Endothelial cell of umbilical vein (primary cell): ENCODE results near the gene SPINT3. TPM values are rescaled to one million over a fixed set of nuclear protein-coding genes. Genes with fewer than 3 reads are reported as not detected.

ENCODE experiments used
- BruUV-seq: library from RNA; stranded (reverse); fragments of 400-500 nt; replicated peaks from 2 replicates; lab custom pipeline; 2021; lab: Mats Ljungman, UMichigan
- CTCF ChIA-PET: fragments of 300-600, 350-600 bp; sonication (Branson Sonifier 250); formaldehyde crosslinking; loops from one replicate; lab custom pipeline; 2021; ENCODE audit warnings: antibody characterized with exemption, inconsistent platforms; lab: Charles Lee
- POLR2A ChIA-PET: fragments of 300-600, 350-600 bp; sonication (Branson Sonifier 250); formaldehyde crosslinking; loops from one replicate; lab custom pipeline; 2021; ENCODE audit warnings: antibody characterized with exemption, inconsistent platforms; lab: Charles Lee
- DNase-seq: peaks from one replicate; pipeline ENCODE4 v3.0.0-alpha.2; 2011; ENCODE audit warnings: low read depth, low spot score
- FAIRE-seq: peaks from 2 replicates; lab custom pipeline; 2011; peaks lifted over from hg19 to GRCh38; lab: Jason Lieb, UNC
- H2AFZ ChIP-seq: 2 replicates; pipeline ENCODE4 v1.6.0; 2012; ENCODE audit warnings: low read depth, low read length, control low read depth, inconsistent platforms
- H3K27ac ChIP-seq: 2 replicates; pipeline ENCODE4 v1.5.1; 2011; ENCODE audit warnings: low read depth, mild to moderate bottlenecking, control low read depth, low read length, moderate library complexity; ENCODE audit not compliant: insufficient read depth
- H3K27me3 ChIP-seq, 2 experiments: 2 replicates each; pipeline versions ENCODE4 v1.6.0 to v1.6.1; 2011; ENCODE audit warnings: low read length in 2 of 2, mixed read lengths in 1 of 2; ENCODE audit not compliant: control insufficient read depth in 2 of 2, insufficient read depth in 2 of 2
- H3K36me3 ChIP-seq, 2 experiments: 2 replicates in 1 of 2; 3 replicates in 1 of 2; pipeline ENCODE4 v1.5.1; 2011; ENCODE audit warnings: low read length in 2 of 2, mild to moderate bottlenecking in 1 of 2, moderate library complexity in 1 of 2; ENCODE audit not compliant: control insufficient read depth in 2 of 2, insufficient read depth in 2 of 2; ENCODE audit errors: extremely low read depth in 1 of 2
- H3K4me1 ChIP-seq: 3 replicates; pipeline ENCODE4 v1.5.1; 2011; ENCODE audit warnings: mild to moderate bottlenecking, low read length; ENCODE audit not compliant: control insufficient read depth, insufficient read depth; ENCODE audit errors: extremely low read depth
- H3K4me2 ChIP-seq: 2 replicates; pipeline ENCODE4 v1.6.1; 2011; ENCODE audit warnings: low read length, control low read depth, mixed read lengths; ENCODE audit not compliant: insufficient read depth
- H3K4me3 ChIP-seq, 3 experiments: fragments of 200-600 bp in 1 of 3; sonication (generic), shearing (Covaris generic) in 1 of 3; replicated peaks in 1 of 3; 2 replicates each; pipeline ENCODE4 v1.5.1; 2011 to 2016; ENCODE audit warnings: control low read depth in 3 of 3, low read length in 3 of 3, mild to moderate bottlenecking in 2 of 3, inconsistent platforms in 1 of 3, low read depth in 1 of 3, moderate library complexity in 1 of 3; ENCODE audit not compliant: insufficient read depth in 1 of 3
- H3K79me2 ChIP-seq: 2 replicates; pipeline ENCODE4 v1.6.0; 2012; ENCODE audit warnings: low read length, inconsistent platforms; ENCODE audit not compliant: control insufficient read depth, insufficient read depth
- H3K9ac ChIP-seq: replicated peaks from 2 replicates; pipeline ENCODE3; 2011; ENCODE audit warnings: low read length, control low read depth; ENCODE audit not compliant: insufficient read depth; ENCODE audit errors: extremely low read depth
- H3K9me1 ChIP-seq: replicated peaks from 3 replicates; pipeline ENCODE4 v1.6.0; 2011; ENCODE audit warnings: mild to moderate bottlenecking, low read length; ENCODE audit not compliant: control insufficient read depth, insufficient read depth; ENCODE audit errors: extremely low read depth
- H3K9me3 ChIP-seq: replicated peaks from 2 replicates; pipeline ENCODE4 v1.5.1; 2012; ENCODE audit warnings: low read length, inconsistent platforms; ENCODE audit not compliant: control insufficient read depth, insufficient read depth
- H4K20me1 ChIP-seq: replicated peaks from 2 replicates; pipeline ENCODE3; 2011; ENCODE audit warnings: mild to moderate bottlenecking, low read length; ENCODE audit not compliant: control insufficient read depth, insufficient read depth; ENCODE audit errors: extremely low read depth
- EZH2 ChIP-seq: IDR thresholded peaks from 2 replicates; pipeline ENCODE4 v1.6.1; 2012; ENCODE audit warnings: borderline replicate concordance, low read depth, mild to moderate bottlenecking, moderate library complexity, low read length, inconsistent platforms; ENCODE audit not compliant: severe bottlenecking
- FOS ChIP-seq: IDR thresholded peaks from 2 replicates; pipeline ENCODE4 v1.6.1; 2011; ENCODE audit warnings: mild to moderate bottlenecking, low read length, moderate library complexity, borderline replicate concordance; ENCODE audit not compliant: insufficient read depth
- GATA2 ChIP-seq: IDR thresholded peaks from 2 replicates; pipeline ENCODE4 v1.7.0; 2011; ENCODE audit warnings: low read depth, mild to moderate bottlenecking, moderate library complexity, mixed read lengths, low read length; ENCODE audit not compliant: insufficient read length, insufficient read depth
- JUN ChIP-seq: IDR thresholded peaks from 2 replicates; pipeline ENCODE4 v1.6.1; 2011; ENCODE audit warnings: borderline replicate concordance, low read depth; ENCODE audit not compliant: insufficient read length, insufficient read depth
- MYC ChIP-seq: IDR thresholded peaks from one replicate; pipeline ENCODE4 v1.6.1; 2011; ENCODE audit warnings: mild to moderate bottlenecking, low read depth, low read length
- POLR2A ChIP-seq: IDR thresholded peaks from 2 replicates; pipeline ENCODE4 v1.6.1; 2012; ENCODE audit warnings: low read depth, mild to moderate bottlenecking, control low read depth, low read length
- POLR2AphosphoS5 ChIP-seq: IDR thresholded peaks from 2 replicates; pipeline ENCODE4 v1.6.1; 2012; ENCODE audit warnings: low read depth, mild to moderate bottlenecking, control low read depth, low read length, moderate library complexity; ENCODE audit not compliant: insufficient read depth
- dilution Hi-C: fragments of 300-500 bp; cut with MboI; formaldehyde crosslinking; loops from one replicate; pipeline ENCODE4 v1.15.0; 2019; ENCODE audit warnings: low sequenced_read_pairs; ENCODE audit not compliant: extremely low pct_ligation_motif_present
- intact Hi-C: fragments of 100-400 bp; cut with micrococcal nuclease; formaldehyde crosslinking; loops from one replicate; pipeline ENCODE4 v1.10.0; 2022
- polyA plus RNA-seq, 4 experiments: library from polyadenylated mRNA; depleted of rRNA in 3 of 4; stranded (reverse) in 3 of 4; unstranded in 1 of 4; fragments of >200 nt; gene quantifications; 2 replicates each; pipeline versions ENCODE4 v1.2.1 to v1.2.3, GENCODE V29; 2011 to 2012; ENCODE audit warnings: missing spikeins in 1 of 4
- total RNA-seq: library from RNA; stranded (reverse); gene quantifications from 2 replicates; pipeline ENCODE4 v1.2.3, GENCODE V29; 2021
- TF ChIP-seq, protein P1 (sequence below): IDR thresholded peaks from 2 replicates; pipeline ENCODE4 v1.6.1; 2011; ENCODE audit not compliant: insufficient read depth, insufficient read length
- TF ChIP-seq, protein P2 (sequence below), 2 donors: IDR thresholded peaks; 1 replicate in 1 of 2; 2 replicates in 1 of 2; pipeline ENCODE4 v1.5.1; 2011; ENCODE audit warnings: low read length in 2 of 2, mild to moderate bottlenecking in 2 of 2, moderate library complexity in 2 of 2, control low read depth in 1 of 2, inconsistent platforms in 1 of 2, low read depth in 1 of 2; ENCODE audit not compliant: insufficient read depth in 1 of 2; ENCODE audit errors: extremely low read depth in 1 of 2

Gene SPINT3
- total and polyA plus RNA-seq, 2 donors (not counting 3 experiments of a cell fraction or from before 2014, with no cell fraction given), result not detected

GRCh38 chr20:45487231-45487635 is 28.2 kb downstream of the SPINT3 start:
- no peaks in the 10 kb centered on the region for H4K20me1 ChIP-seq
- H3K9me3 ChIP-seq, result no peaks in the 10 kb centered on the region
- H3K9ac ChIP-seq, result no peak overlapping the region
- DNase-seq, result no peak
- no peaks in the 10 kb centered on the region for H3K36me3 ChIP-seq
- ChIA-PET POLR2A (no interaction called here), CTCF (no interaction called here)
- H3K4me2 ChIP-seq, result no peak overlapping the region
- H3K4me3 ChIP-seq, result no peak overlapping the region
- H3K4me1 ChIP-seq, result no peaks in the 10 kb centered on the region
- no peak for FAIRE-seq
- BruUV-seq, result no TSS peak
- TF ChIP-seq POLR2A (no peak), POLR2AphosphoS5 (no peak), EZH2 (no peak), JUN (no peak), MYC (no peak), GATA2 (no peak), FOS (no peak)
- TF ChIP-seq, protein P1, sequence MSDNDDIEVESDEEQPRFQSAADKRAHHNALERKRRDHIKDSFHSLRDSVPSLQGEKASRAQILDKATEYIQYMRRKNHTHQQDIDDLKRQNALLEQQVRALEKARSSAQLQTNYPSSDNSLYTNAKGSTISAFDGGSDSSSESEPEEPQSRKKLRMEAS, result no peak
- TF ChIP-seq, protein P2, sequence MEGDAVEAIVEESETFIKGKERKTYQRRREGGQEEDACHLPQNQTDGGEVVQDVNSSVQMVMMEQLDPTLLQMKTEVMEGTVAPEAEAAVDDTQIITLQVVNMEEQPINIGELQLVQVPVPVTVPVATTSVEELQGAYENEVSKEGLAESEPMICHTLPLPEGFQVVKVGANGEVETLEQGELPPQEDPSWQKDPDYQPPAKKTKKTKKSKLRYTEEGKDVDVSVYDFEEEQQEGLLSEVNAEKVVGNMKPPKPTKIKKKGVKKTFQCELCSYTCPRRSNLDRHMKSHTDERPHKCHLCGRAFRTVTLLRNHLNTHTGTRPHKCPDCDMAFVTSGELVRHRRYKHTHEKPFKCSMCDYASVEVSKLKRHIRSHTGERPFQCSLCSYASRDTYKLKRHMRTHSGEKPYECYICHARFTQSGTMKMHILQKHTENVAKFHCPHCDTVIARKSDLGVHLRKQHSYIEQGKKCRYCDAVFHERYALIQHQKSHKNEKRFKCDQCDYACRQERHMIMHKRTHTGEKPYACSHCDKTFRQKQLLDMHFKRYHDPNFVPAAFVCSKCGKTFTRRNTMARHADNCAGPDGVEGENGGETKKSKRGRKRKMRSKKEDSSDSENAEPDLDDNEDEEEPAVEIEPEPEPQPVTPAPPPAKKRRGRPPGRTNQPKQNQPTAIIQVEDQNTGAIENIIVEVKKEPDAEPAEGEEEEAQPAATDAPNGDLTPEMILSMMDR (IDR thresholded peaks at IDR 0.05; ENCODE audit: extremely low read depth in 1 of 2, insufficient read depth in 1 of 2, low read depth in 1 of 2, low read length in 2 of 2), result no peak
- dilution Hi-C loops, result no loop called here
- no peaks in the 10 kb centered on the region for H3K79me2 ChIP-seq
- intact Hi-C loops, result no loop called here
- H2AFZ ChIP-seq, result no peak overlapping the region
- no peaks in the 10 kb centered on the region for H3K9me1 ChIP-seq
- no peak overlapping the region for H3K27ac ChIP-seq
- peaks cover 3 to 8% of the 10 kb centered on the region in 2 experiments for H3K27me3 ChIP-seq
